Bronchial epithelial cell (primary cell): ENCODE data around the gene BCAN. TPM values are rescaled to one million over a fixed set of nuclear protein-coding genes. Genes with fewer than 3 reads are reported as not detected.

ENCODE experiments used
- DNase-seq: peaks from one replicate; pipeline ENCODE4 v3.0.0-alpha.2; 2010; ENCODE audit warnings: low read depth
- FAIRE-seq: peaks from 2 replicates; lab custom pipeline; 2011; peaks lifted over from hg19 to GRCh38; lab: Jason Lieb, UNC
- H3K27me3 ChIP-seq: 2 replicates; pipeline ENCODE4 v1.5.1; 2011; ENCODE audit warnings: low read length; ENCODE audit not compliant: control insufficient read depth, insufficient read depth
- H3K36me3 ChIP-seq: 2 replicates; pipeline ENCODE4 v1.5.1; 2011; ENCODE audit warnings: low read length; ENCODE audit not compliant: control insufficient read depth, insufficient read depth
- H3K4me3 ChIP-seq: 2 replicates; pipeline ENCODE4 v1.5.1; 2011; ENCODE audit warnings: mild to moderate bottlenecking, low read depth, low read length, control low read depth
- CTCF ChIP-seq: IDR thresholded peaks from 2 replicates; pipeline ENCODE4 v1.5.1; 2011; ENCODE audit warnings: mild to moderate bottlenecking, moderate library complexity, low read length, control low read depth, inconsistent platforms; ENCODE audit not compliant: insufficient read depth, severe bottlenecking
- total RNA-seq: library from RNA; depleted of rRNA; stranded (reverse); fragments of >200 nt; gene quantifications from 2 replicates; pipeline ENCODE4 v1.2.1, GENCODE V29; 2014

BCAN gene
- total RNA-seq, 1 donor from 2014 or later = not detected

- FAIRE-seq (no peak), DNase-seq (peak; percentile 47)
- H3K27me3 ChIP-seq = peaks cover 26% of the 10 kb centered on the region
- no peaks in the 10 kb centered on the region for H3K36me3 ChIP-seq
- TF ChIP-seq CTCF = peak; percentile 84
- H3K4me3 ChIP-seq = no peak overlapping the region
These were observed 36.0 kb downstream of the BCAN start for GRCh38 chr1:156677616-156678596.

- no peak for DNase-seq
- no peak for FAIRE-seq
- Histone ChIP-seq H3K36me3 (no peaks in the 10 kb centered on the region), H3K4me3 (no peak overlapping the region), H3K27me3 (peaks cover 19% of the 10 kb centered on the region)
- TF ChIP-seq CTCF = no peak
These were observed 38.1 kb downstream of the BCAN start for GRCh38 chr1:156680056-156680455.

DNA sequence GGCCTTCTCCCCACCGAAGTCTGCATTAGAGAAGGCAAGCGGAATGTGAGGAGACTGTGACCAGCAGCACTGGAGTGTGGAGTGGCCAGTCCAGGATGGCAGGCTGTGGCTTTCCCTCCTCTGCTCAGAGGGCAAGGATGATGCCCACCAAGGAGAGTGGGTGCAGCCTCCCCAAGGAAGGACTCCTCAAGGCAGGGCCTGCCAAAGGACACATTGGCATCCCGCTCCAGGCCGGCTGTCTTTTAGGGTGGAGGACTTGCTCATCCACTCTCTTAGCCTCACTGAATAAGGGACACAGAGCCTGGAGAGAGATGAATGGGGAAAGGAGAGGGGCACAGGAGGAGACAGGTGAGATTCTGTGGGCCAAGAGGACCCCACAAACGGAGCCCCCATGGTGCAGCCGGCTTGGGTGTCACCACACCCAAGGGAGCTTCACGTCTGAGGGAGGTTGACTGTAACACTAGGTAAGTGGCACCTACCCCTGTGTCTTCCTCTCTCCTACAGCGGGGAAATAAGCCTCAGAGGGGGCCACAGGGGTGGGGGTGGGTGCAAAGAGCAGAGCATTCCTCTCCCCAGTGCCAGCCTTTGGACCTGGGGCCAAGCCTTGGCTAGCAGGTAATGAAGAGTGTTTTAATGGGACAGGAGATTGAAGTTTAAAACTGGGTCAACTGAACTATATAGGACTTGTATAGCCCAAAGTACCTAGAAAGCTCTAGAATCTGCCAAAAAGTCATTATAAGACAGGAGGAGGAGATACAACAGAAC is 39.5 kb downstream of the BCAN start:
- no peak for FAIRE-seq
- H3K4me3 ChIP-seq = no peak overlapping the region
- H3K36me3 ChIP-seq = no peaks in the 10 kb centered on the region
- peaks cover 11% of the 10 kb centered on the region for H3K27me3 ChIP-seq
- no peak for DNase-seq
- TF ChIP-seq CTCF = no peak

GRCh38 chr1:156682166-156682890 is 40.4 kb downstream of the BCAN start:
- no peaks in the 10 kb centered on the region for H3K36me3 ChIP-seq
- H3K4me3 ChIP-seq = no peak overlapping the region
- TF ChIP-seq CTCF = peak; percentile 13
- H3K27me3 ChIP-seq = peaks cover 6% of the 10 kb centered on the region
- DNase-seq (no peak), FAIRE-seq (no peak)

DNA sequence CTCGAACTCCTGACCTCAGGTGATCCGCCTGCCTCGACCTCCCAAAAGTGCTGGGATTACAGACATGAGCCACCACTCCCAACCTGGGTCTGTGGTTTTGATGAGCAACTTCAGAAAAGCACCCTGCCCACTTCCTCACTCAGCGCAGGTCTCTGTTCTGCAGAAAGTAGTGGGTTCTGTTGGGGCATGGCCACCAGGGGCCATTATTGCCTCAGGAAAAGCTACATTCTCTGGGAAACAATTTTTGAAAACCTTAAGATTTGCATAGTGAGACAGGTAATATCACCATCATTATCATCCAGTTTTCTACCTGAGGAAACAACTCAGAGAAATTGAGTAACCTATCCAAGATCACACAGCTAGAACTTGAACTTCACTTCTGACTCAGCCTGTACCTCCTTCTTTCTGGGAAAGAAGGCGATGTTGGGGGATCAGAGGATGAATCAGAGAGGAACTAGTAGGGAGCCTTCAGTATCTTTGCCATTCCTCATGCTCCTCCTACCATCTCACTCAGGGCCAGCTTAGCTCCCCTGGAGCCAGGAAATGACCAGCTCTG is 42.4 kb downstream of the BCAN start:
- DNase-seq (peak; percentile 98), FAIRE-seq (no peak)
- peak; percentile 11 for TF ChIP-seq CTCF
- Histone ChIP-seq H3K4me3 (no peak overlapping the region), H3K36me3 (no peaks in the 10 kb centered on the region), H3K27me3 (no peaks in the 10 kb centered on the region)
